B cell (primary cell): ENCODE measurements around the gene TMEM98. TPM values are rescaled to one million over a fixed set of nuclear protein-coding genes. Genes with fewer than 3 reads are reported as not detected.
"Not testable (repeated sequence)": the region's sequence is repeated elsewhere in the genome, so short reads cannot be mapped to it uniquely, and the experiment has no call there.

Source experiments
- ATAC-seq: fragments of 200-7000 bp; cut with Tn5 transposase; one replicate; pipeline ENCODE4 v1.10.0; 2021; ENCODE audit warnings: low read depth, mild to moderate bottlenecking, moderate number of reproducible peaks, moderate library complexity
- CTCF ChIA-PET: fragments of 350-600 bp; sonication (Branson Sonifier 250); formaldehyde crosslinking; loops from one replicate; lab custom pipeline; 2021; ENCODE audit warnings: antibody characterized with exemption, inconsistent platforms; lab: Charles Lee
- POLR2A ChIA-PET: fragments of 350-600 bp; sonication (Branson Sonifier 250); formaldehyde crosslinking; loops from one replicate; lab custom pipeline; 2021; ENCODE audit warnings: antibody characterized with exemption; lab: Charles Lee
- DNase-seq: peaks from one replicate; pipeline ENCODE4 v3.0.0; 2013
- H2AFZ ChIP-seq: 2 replicates; pipeline ENCODE4 v1.6.1; 2012; ENCODE audit warnings: mild to moderate bottlenecking, low read depth, low read length; ENCODE audit not compliant: insufficient read depth, poor library complexity, severe bottlenecking
- H3K27ac ChIP-seq, 2 donors: 1 replicate in 1 of 2; 2 replicates in 1 of 2; pipeline ENCODE4 v1.5.1; 2012 to 2013; ENCODE audit warnings: low read length in 2 of 2, mild to moderate bottlenecking in 2 of 2, moderate library complexity in 1 of 2
- H3K27me3 ChIP-seq, 4 experiments: fragments of 200-600 bp in 1 of 4; sonication (generic) in 1 of 4; replicated peaks in 1 of 4; 1 replicate in 2 of 4; 2 replicates in 2 of 4; pipeline versions ENCODE4 v1.6.1 to v1.7.0; 2013 to 2016; ENCODE audit warnings: low read length in 3 of 4, mild to moderate bottlenecking in 2 of 4, mixed read lengths in 1 of 4, moderate library complexity in 1 of 4; ENCODE audit not compliant: insufficient read depth in 4 of 4, control insufficient read depth in 3 of 4; ENCODE audit errors: control extremely low read depth in 1 of 4
- H3K36me3 ChIP-seq, 2 experiments: replicated peaks in 1 of 2; 1 replicate in 1 of 2; 2 replicates in 1 of 2; pipeline versions ENCODE4 v1.6.1 to v1.7.1; 2013; ENCODE audit warnings: low read length in 1 of 2; ENCODE audit not compliant: insufficient read depth in 2 of 2, control insufficient read depth in 1 of 2; ENCODE audit errors: control extremely low read depth in 1 of 2, extremely low read depth in 1 of 2
- H3K4me1 ChIP-seq, 2 donors: fragments of 200-600 bp in 1 of 2; sonication (generic) in 1 of 2; 1 replicate in 1 of 2; 2 replicates in 1 of 2; pipeline versions ENCODE4 v1.5.1 to v1.6.1; 2013 to 2017; ENCODE audit warnings: low read length in 2 of 2; ENCODE audit not compliant: control insufficient read depth in 2 of 2, insufficient read depth in 2 of 2
- H3K4me2 ChIP-seq: replicated peaks from 2 replicates; pipeline ENCODE3; 2012; ENCODE audit warnings: mild to moderate bottlenecking, low read depth, low read length; ENCODE audit not compliant: poor library complexity, severe bottlenecking
- H3K4me3 ChIP-seq, 5 experiments: fragments of 200-600 bp in 1 of 5; sonication (generic) in 1 of 5; 1 replicate in 3 of 5; 2 replicates in 2 of 5; pipeline versions ENCODE4 v1.5.1 to v1.7.0; 2011 to 2016; ENCODE audit warnings: low read length in 4 of 5, mild to moderate bottlenecking in 4 of 5, low read depth in 2 of 5, control low read depth in 1 of 5, moderate library complexity in 1 of 5; ENCODE audit not compliant: insufficient read depth in 1 of 5; ENCODE audit errors: control extremely low read depth in 1 of 5, extremely low read depth in 1 of 5
- H3K79me2 ChIP-seq: fragments of 200-600 bp; sonication (generic); one replicate; pipeline ENCODE4 v1.6.0; 2016; ENCODE audit warnings: low read length; ENCODE audit not compliant: control insufficient read depth, insufficient read depth
- H3K9ac ChIP-seq: fragments of 200-600 bp; sonication (generic); 2 replicates; pipeline ENCODE4 v1.6.1; 2017; ENCODE audit warnings: mild to moderate bottlenecking, low read length, moderate library complexity
- H3K9me3 ChIP-seq, 3 donors: one replicate each; pipeline versions ENCODE4 v1.6.1 to v1.7.1; 2013; ENCODE audit warnings: low read length in 2 of 3; ENCODE audit not compliant: control insufficient read depth in 2 of 3, insufficient read depth in 1 of 3; ENCODE audit errors: control extremely low read depth in 1 of 3
- H4K20me1 ChIP-seq: 2 replicates; pipeline ENCODE4 v1.6.0; 2012; ENCODE audit warnings: mild to moderate bottlenecking, low read length; ENCODE audit not compliant: insufficient read depth, control insufficient read depth, poor library complexity, severe bottlenecking
- H3K27ac Mint-ChIP-seq: one replicate; pipeline ENCODE4 v1.8.0; 2021; ENCODE audit warnings: mixed read lengths
- H3K27me3 Mint-ChIP-seq: one replicate; pipeline ENCODE4 v1.8.0; 2021; ENCODE audit warnings: mixed read lengths
- H3K4me1 Mint-ChIP-seq: one replicate; pipeline ENCODE4 v1.8.0; 2021; ENCODE audit warnings: mixed read lengths
- H3K4me3 Mint-ChIP-seq: one replicate; pipeline ENCODE4 v1.8.0; 2021; ENCODE audit warnings: mixed read lengths
- H3K9me3 Mint-ChIP-seq: one replicate; pipeline ENCODE4 v1.8.0; 2022; ENCODE audit warnings: mixed read lengths; ENCODE audit not compliant: insufficient read depth
- CTCF ChIP-seq: fragments of 200-600 bp; IDR thresholded peaks from one replicate; pipeline ENCODE4 v1.8.0; 2022; ENCODE audit warnings: antibody characterized with exemption, mild to moderate bottlenecking
- EZH2 ChIP-seq: IDR thresholded peaks from 2 replicates; pipeline ENCODE4 v1.6.1; 2012; ENCODE audit warnings: borderline replicate concordance, low read depth, mild to moderate bottlenecking, moderate library complexity, low read length; ENCODE audit not compliant: insufficient read depth, poor library complexity, severe bottlenecking
- WGBS: methylation state at CpG from one replicate; pipeline ENCODE4 v1.1.5; 2013; ENCODE audit warnings: missing lambda C conversion rate; ENCODE audit not compliant: insufficient coverage; 5-methylcytosine and 5-hydroxymethylcytosine counted together
- intact Hi-C: fragments of 100-400 bp; cut with micrococcal nuclease; formaldehyde crosslinking; loops from one replicate; pipeline ENCODE4 v1.10.0; 2022
- polyA plus RNA-seq: library from polyadenylated mRNA; depleted of rRNA; stranded (reverse); fragments of >200 nt; gene quantifications from 2 replicates; pipeline ENCODE4 v1.2.3, GENCODE V29; 2012
- total RNA-seq, 2 donors: library from RNA; stranded (reverse); fragments of 120-200 nt in 1 of 2; gene quantifications; 1 replicate in 1 of 2; 2 replicates in 1 of 2; pipeline versions ENCODE4 v1.2.3 to v1.2.4, GENCODE V29; 2013 to 2022

Gene TMEM98
- total and polyA plus RNA-seq, 2 donors (not counting 1 experiment from before 2014, with no cell fraction given) = not detected

- H3K9ac ChIP-seq = no peak overlapping the region
- DNase-seq = no peak
- H3K27me3 ChIP-seq = peaks cover 0 to 12% (median 4%) of the 10 kb centered on the region in 4 experiments
- no peaks in the 10 kb centered on the region for H3K36me3 ChIP-seq
- H3K4me3 ChIP-seq = no peak overlapping the region
- H3K9me3 ChIP-seq = no peaks in the 10 kb centered on the region
- Mint-ChIP-seq H3K27ac (no peak overlapping the region), H3K4me1 (no peaks in the 10 kb centered on the region), H3K9me3 (no peaks in the 10 kb centered on the region), H3K27me3 (peaks cover 35% of the 10 kb centered on the region), H3K4me3 (no peak overlapping the region)
- H3K4me1 ChIP-seq = no peaks in the 10 kb centered on the region
- 88% methylated on average over 11 of the region's 11 CpGs for WGBS
- H4K20me1 ChIP-seq = no peaks in the 10 kb centered on the region
- no peak for ATAC-seq
- TF ChIP-seq EZH2 (no peak), CTCF (no peak)
- no peak overlapping the region for H2AFZ ChIP-seq
- H3K79me2 ChIP-seq = no peaks in the 10 kb centered on the region
- ChIA-PET POLR2A (no interaction called here), CTCF (no interaction called here)
- intact Hi-C loops = no loop called here
- H3K27ac ChIP-seq = no peak overlapping the region
- H3K4me2 ChIP-seq = no peak overlapping the region
Measured at GRCh38 chr17:32964541-32964940, 36.6 kb downstream of the TMEM98 start.

- H3K27me3 Mint-ChIP-seq = peaks cover 17% of the 10 kb centered on the region
- H3K4me1 Mint-ChIP-seq, ATAC-seq, H3K4me1 ChIP-seq, H3K9me3 ChIP-seq, CTCF ChIA-PET, H3K79me2 ChIP-seq, H3K36me3 ChIP-seq, H3K4me3 Mint-ChIP-seq, H3K9me3 Mint-ChIP-seq, H3K27ac ChIP-seq, H2AFZ ChIP-seq, H3K9ac ChIP-seq, H3K27ac Mint-ChIP-seq, DNase-seq, H4K20me1 ChIP-seq, H3K27me3 ChIP-seq, intact Hi-C loops, H3K4me3 ChIP-seq, POLR2A ChIA-PET, H3K4me2 ChIP-seq: not testable (repeated sequence)
- no CpG with 5 or more reads among the region's 4 CpGs for WGBS
Measured at GRCh38 chr17:32969231-32969630, 41.3 kb downstream of the TMEM98 start.
